Dendritic cell treated with granulocyte-macrophage colony-stimulating factor and Interleukin-4, amounts not matched to agents 40 ng/mL and 50 ng/mL, for 4 days (primary cell): ENCODE measurements around the gene TNNI3K.

Experiments used
- H3K27ac Mint-ChIP-seq: one replicate; pipeline ENCODE4 v1.8.0; 2022; ENCODE audit warnings: mild to moderate bottlenecking, mixed read lengths
- H3K27me3 Mint-ChIP-seq: one replicate; pipeline ENCODE4 v1.8.0; 2022; ENCODE audit warnings: mild to moderate bottlenecking, mixed read lengths
- H3K36me3 Mint-ChIP-seq: one replicate; pipeline ENCODE4 v1.8.0; 2022; ENCODE audit warnings: low read depth, mixed read lengths
- H3K4me1 Mint-ChIP-seq: one replicate; pipeline ENCODE4 v1.8.0; 2022; ENCODE audit warnings: low read depth, mixed read lengths
- H3K4me3 Mint-ChIP-seq: one replicate; pipeline ENCODE4 v1.8.0; 2022; ENCODE audit warnings: mild to moderate bottlenecking, moderate library complexity, mixed read lengths
- H3K9me3 Mint-ChIP-seq: one replicate; pipeline ENCODE4 v1.8.0; 2022; ENCODE audit warnings: mixed read lengths
- intact Hi-C: fragments of 100-400 bp; cut with micrococcal nuclease; formaldehyde crosslinking; loops from one replicate; pipeline ENCODE4 v1.15.0; 2022

The TNNI3K gene

GRCh38 chr1:74496669-74497068 lies 261.5 kb downstream of the TNNI3K start:
- H3K27me3 Mint-ChIP-seq: no peaks in the 10 kb centered on the region
- H3K4me3 Mint-ChIP-seq: no peak overlapping the region
- intact Hi-C loops: no loop called here
- no peaks in the 10 kb centered on the region for H3K36me3 Mint-ChIP-seq
- no peaks in the 10 kb centered on the region for H3K4me1 Mint-ChIP-seq
- H3K9me3 Mint-ChIP-seq: no peaks in the 10 kb centered on the region
- H3K27ac Mint-ChIP-seq: no peak overlapping the region

GRCh38 chr1:74498901-74499300 lies 263.7 kb downstream of the TNNI3K start:
- Mint-ChIP-seq H3K36me3 (no peaks in the 10 kb centered on the region), H3K4me3 (no peak overlapping the region), H3K27me3 (no peaks in the 10 kb centered on the region), H3K4me1 (no peaks in the 10 kb centered on the region), H3K9me3 (no peaks in the 10 kb centered on the region), H3K27ac (no peak overlapping the region)
- intact Hi-C loops: no loop called here

GRCh38 chr1:74502432-74502831 lies 267.2 kb downstream of the TNNI3K start:
- Mint-ChIP-seq H3K27ac (no peak overlapping the region), H3K27me3 (no peaks in the 10 kb centered on the region), H3K9me3 (no peaks in the 10 kb centered on the region), H3K36me3 (no peaks in the 10 kb centered on the region), H3K4me1 (no peaks in the 10 kb centered on the region), H3K4me3 (no peak overlapping the region)
- intact Hi-C loops: no loop called here

GRCh38 chr1:74502858-74503257 lies 267.7 kb downstream of the TNNI3K start:
- H3K36me3 Mint-ChIP-seq: no peaks in the 10 kb centered on the region
- intact Hi-C loops: no loop called here
- no peak overlapping the region for H3K27ac Mint-ChIP-seq
- H3K4me3 Mint-ChIP-seq: no peak overlapping the region
- no peaks in the 10 kb centered on the region for H3K27me3 Mint-ChIP-seq
- H3K9me3 Mint-ChIP-seq: no peaks in the 10 kb centered on the region
- no peaks in the 10 kb centered on the region for H3K4me1 Mint-ChIP-seq

GRCh38 chr1:74504125-74504932 lies 269.1 kb downstream of the TNNI3K start:
- Mint-ChIP-seq H3K4me1 (no peaks in the 10 kb centered on the region), H3K27ac (no peak overlapping the region), H3K9me3 (no peaks in the 10 kb centered on the region), H3K27me3 (no peaks in the 10 kb centered on the region), H3K4me3 (no peak overlapping the region), H3K36me3 (no peaks in the 10 kb centered on the region)
- intact Hi-C loops: no loop called here

- Mint-ChIP-seq H3K4me3 (no peak overlapping the region), H3K9me3 (no peaks in the 10 kb centered on the region), H3K27ac (no peak overlapping the region), H3K27me3 (no peaks in the 10 kb centered on the region), H3K4me1 (no peaks in the 10 kb centered on the region), H3K36me3 (no peaks in the 10 kb centered on the region)
- intact Hi-C loops: no loop called here
Observed at GRCh38 chr1:74504933-74505512, 269.8 kb downstream of the TNNI3K start.

GRCh38 chr1:74505928-74506710 lies 270.9 kb downstream of the TNNI3K start:
- H3K4me1 Mint-ChIP-seq: no peaks in the 10 kb centered on the region
- H3K27me3 Mint-ChIP-seq: no peaks in the 10 kb centered on the region
- no peak overlapping the region for H3K27ac Mint-ChIP-seq
- H3K4me3 Mint-ChIP-seq: no peak overlapping the region
- intact Hi-C loops: no loop called here
- no peaks in the 10 kb centered on the region for H3K9me3 Mint-ChIP-seq
- no peaks in the 10 kb centered on the region for H3K36me3 Mint-ChIP-seq

- Mint-ChIP-seq H3K4me3 (no peak overlapping the region), H3K4me1 (no peaks in the 10 kb centered on the region), H3K27me3 (no peaks in the 10 kb centered on the region), H3K9me3 (no peaks in the 10 kb centered on the region), H3K36me3 (no peaks in the 10 kb centered on the region), H3K27ac (no peak overlapping the region)
- intact Hi-C loops: no loop called here
Observed at GRCh38 chr1:74508449-74508848, 273.3 kb downstream of the TNNI3K start.

GRCh38 chr1:74512170-74512915 lies 277.2 kb downstream of the TNNI3K start, which contains the start of gene LRRC53:
Gene LRRC53 (minus strand): TSS chr1:74512611. CDS start chr1:74483349, 29,262 bp downstream.
- Mint-ChIP-seq H3K27ac (no peak within 1 kb of the TSS), H3K36me3 (no peaks in the 10 kb centered on the region), H3K4me3 (no peak within 1 kb of the TSS), H3K4me1 (no peaks in the 10 kb centered on the region), H3K9me3 (no peaks in the 10 kb centered on the region), H3K27me3 (no peaks in the 10 kb centered on the region)
- intact Hi-C loops: no loop called here

- Mint-ChIP-seq H3K27ac (no peak overlapping the region), H3K4me1 (no peaks in the 10 kb centered on the region), H3K27me3 (no peaks in the 10 kb centered on the region), H3K36me3 (no peaks in the 10 kb centered on the region), H3K4me3 (no peak overlapping the region), H3K9me3 (no peaks in the 10 kb centered on the region)
- intact Hi-C loops: no loop called here
Observed at GRCh38 chr1:74513411-74514300, 278.5 kb downstream of the TNNI3K start.

- intact Hi-C loops: no loop called here
- H3K9me3 Mint-ChIP-seq: no peaks in the 10 kb centered on the region
- no peaks in the 10 kb centered on the region for H3K27me3 Mint-ChIP-seq
- H3K4me3 Mint-ChIP-seq: no peak overlapping the region
- H3K4me1 Mint-ChIP-seq: no peaks in the 10 kb centered on the region
- H3K27ac Mint-ChIP-seq: no peak overlapping the region
- no peaks in the 10 kb centered on the region for H3K36me3 Mint-ChIP-seq
Observed at GRCh38 chr1:74517599-74518051, 282.4 kb downstream of the TNNI3K start.

- intact Hi-C loops: no loop called here
- H3K9me3 Mint-ChIP-seq: no peaks in the 10 kb centered on the region
- no peaks in the 10 kb centered on the region for H3K27me3 Mint-ChIP-seq
- no peaks in the 10 kb centered on the region for H3K36me3 Mint-ChIP-seq
- no peaks in the 10 kb centered on the region for H3K4me1 Mint-ChIP-seq
- H3K4me3 Mint-ChIP-seq: no peak overlapping the region
- H3K27ac Mint-ChIP-seq: no peak overlapping the region
Observed at GRCh38 chr1:74522148-74522547, 287.0 kb downstream of the TNNI3K start.

- no peaks in the 10 kb centered on the region for H3K27me3 Mint-ChIP-seq
- H3K36me3 Mint-ChIP-seq: no peaks in the 10 kb centered on the region
- no peaks in the 10 kb centered on the region for H3K4me1 Mint-ChIP-seq
- intact Hi-C loops: no loop called here
- H3K27ac Mint-ChIP-seq: no peak overlapping the region
- H3K4me3 Mint-ChIP-seq: no peak overlapping the region
- H3K9me3 Mint-ChIP-seq: no peaks in the 10 kb centered on the region
Observed at GRCh38 chr1:74523873-74524480, 288.8 kb downstream of the TNNI3K start.
